Hematopoietic multipotent progenitor cell treated with erythropoietin and hydrocortisone succinate and interleukin-3 and kit ligand, for 6 days (in vitro differentiated cells): Measurements from ENCODE around the gene TIPARP.
A peak's percentile ranks its signal among the peaks of the same experiment; 100 is the strongest.

ENCODE experiments used
- DNase-seq: peaks from one replicate; pipeline ENCODE4 v3.0.0-alpha.2; 2015

TIPARP gene, protein sequence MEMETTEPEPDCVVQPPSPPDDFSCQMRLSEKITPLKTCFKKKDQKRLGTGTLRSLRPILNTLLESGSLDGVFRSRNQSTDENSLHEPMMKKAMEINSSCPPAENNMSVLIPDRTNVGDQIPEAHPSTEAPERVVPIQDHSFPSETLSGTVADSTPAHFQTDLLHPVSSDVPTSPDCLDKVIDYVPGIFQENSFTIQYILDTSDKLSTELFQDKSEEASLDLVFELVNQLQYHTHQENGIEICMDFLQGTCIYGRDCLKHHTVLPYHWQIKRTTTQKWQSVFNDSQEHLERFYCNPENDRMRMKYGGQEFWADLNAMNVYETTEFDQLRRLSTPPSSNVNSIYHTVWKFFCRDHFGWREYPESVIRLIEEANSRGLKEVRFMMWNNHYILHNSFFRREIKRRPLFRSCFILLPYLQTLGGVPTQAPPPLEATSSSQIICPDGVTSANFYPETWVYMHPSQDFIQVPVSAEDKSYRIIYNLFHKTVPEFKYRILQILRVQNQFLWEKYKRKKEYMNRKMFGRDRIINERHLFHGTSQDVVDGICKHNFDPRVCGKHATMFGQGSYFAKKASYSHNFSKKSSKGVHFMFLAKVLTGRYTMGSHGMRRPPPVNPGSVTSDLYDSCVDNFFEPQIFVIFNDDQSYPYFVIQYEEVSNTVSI

GRCh38 chr3:156674046-156674910, at the start of gene TIPARP:
Gene TIPARP (plus strand): TSS chr3:156674590. CDS start chr3:156677698, 3,108 bp downstream.
- peak; percentile 98 for DNase-seq

DNA sequence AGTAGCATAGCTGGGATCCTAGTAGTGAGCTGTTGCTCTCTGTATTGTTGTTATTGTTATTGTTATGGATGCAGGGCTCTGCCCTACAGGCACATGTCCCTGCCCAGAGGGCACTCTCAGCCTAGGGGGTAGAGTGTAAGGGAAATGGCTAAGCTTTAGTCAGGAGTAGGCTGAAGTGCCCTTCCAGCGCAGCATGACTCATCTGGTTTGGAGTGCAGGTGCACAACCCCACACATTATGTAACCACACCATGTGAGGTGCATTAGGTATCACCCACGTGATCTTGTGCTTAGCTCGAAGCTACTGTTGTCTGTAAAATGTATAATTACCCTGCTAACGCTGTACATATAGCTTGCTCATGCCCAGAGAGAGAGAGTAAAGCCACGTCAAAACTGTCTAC, 48.3 kb upstream of the TIPARP start:
- DNase-seq = no peak

- no peak for DNase-seq
These were observed 46.3 kb upstream of the TIPARP start for GRCh38 chr3:156627946-156628569.

- DNase-seq = no peak
These were observed 45.4 kb upstream of the TIPARP start for GRCh38 chr3:156628836-156629618.

DNA sequence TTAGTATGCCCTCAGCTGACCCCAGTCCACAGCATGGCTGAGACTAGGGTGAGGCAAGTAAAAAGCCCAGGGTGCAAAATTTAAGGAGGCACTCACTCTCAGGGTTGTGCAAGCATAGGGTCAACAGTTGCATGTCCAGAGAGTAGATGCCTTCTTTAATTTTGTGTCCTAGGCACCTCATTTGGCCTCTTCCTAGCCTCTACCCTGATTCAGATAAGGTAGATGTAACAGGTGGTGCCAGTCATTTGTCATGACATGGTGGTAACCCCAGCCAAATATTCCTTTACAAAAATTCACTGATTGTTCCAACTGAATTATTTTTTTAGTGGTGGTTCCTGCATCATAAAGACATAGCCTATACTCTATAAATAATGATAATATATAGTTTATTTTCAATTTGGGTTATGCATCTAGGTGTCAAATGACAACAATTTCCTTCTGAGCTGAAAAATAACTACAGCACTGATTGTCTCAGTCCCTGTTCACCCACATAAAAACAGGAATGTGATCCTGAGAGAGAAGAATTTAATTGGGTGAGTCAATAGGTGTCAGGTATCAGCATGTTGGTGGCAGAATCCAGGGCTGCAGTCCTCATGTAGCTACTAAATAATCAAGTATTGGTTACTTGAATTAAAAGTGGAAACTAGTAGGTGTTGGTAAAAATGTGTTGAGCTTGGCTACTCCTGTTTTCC, 44.2 kb upstream of the TIPARP start:
- no peak for DNase-seq

DNA sequence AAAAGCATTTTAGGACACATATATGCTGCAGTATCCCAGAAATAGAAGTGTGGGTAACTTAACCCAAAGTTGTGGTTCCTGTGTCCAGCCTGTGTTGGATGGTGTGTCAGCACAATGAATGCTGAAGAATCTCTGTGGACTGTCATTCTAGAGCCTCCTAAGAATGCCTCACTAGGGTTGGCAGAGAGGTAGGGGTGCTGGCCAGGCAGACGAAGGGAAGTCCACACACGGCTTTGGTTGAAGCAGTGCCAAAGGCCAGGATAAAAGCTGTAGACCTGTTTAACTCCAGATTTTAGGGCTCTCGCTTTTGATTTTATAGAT, 43.7 kb upstream of the TIPARP start:
- DNase-seq = no peak

- no peak for DNase-seq
These were observed 43.1 kb upstream of the TIPARP start for GRCh38 chr3:156631323-156631722.

GRCh38 chr3:156632601-156633000, 41.8 kb upstream of the TIPARP start:
- no peak for DNase-seq

- DNase-seq = no peak
These were observed 41.1 kb upstream of the TIPARP start for GRCh38 chr3:156633335-156633734.

- DNase-seq = no peak
These were observed 39.4 kb upstream of the TIPARP start for GRCh38 chr3:156635034-156635433.

GRCh38 chr3:156635973-156636372, 38.4 kb upstream of the TIPARP start:
- peak; percentile 18 for DNase-seq

GRCh38 chr3:156637480-156638022, 36.8 kb upstream of the TIPARP start:
- DNase-seq = no peak

- no peak for DNase-seq
These were observed 36.1 kb upstream of the TIPARP start for GRCh38 chr3:156638271-156638670.

GRCh38 chr3:156639414-156640023, 34.9 kb upstream of the TIPARP start:
- DNase-seq = no peak

- no peak for DNase-seq
These were observed 32.8 kb upstream of the TIPARP start for GRCh38 chr3:156641618-156641975.

- DNase-seq = peak; percentile 22
These were observed 31.4 kb upstream of the TIPARP start for GRCh38 chr3:156642750-156643728.

DNA sequence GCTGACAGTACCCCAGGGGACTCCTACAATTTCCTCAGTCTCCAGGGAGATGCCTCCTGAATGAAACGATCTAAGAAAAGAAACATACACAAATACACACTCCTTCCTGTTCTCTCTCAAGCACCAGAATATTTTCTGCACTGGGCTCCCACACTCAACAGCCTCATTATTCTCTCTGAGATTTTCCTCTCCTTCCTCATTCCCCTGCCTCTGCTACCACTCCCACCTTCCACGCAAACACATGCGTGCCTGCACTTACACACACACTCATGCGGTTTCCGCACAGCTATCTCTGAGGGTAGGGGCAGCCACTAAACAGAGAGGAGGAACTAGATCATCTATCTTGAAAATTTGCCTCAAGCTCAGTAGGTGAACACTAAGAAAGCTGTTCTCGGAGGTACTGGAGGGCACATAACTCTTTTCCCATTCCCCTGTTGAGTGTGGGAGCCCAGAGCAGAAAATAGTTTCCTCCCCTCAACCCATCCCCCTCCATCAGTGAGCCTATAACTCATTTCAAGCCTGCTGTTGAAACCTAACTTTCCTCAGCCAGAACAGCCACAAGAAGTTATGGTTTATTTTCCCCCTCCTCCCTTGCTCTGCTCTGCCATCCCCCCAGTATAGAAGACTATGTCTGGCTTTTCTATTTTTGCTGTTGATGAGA, 30.5 kb upstream of the TIPARP start:
- DNase-seq = peak; percentile 78

DNA sequence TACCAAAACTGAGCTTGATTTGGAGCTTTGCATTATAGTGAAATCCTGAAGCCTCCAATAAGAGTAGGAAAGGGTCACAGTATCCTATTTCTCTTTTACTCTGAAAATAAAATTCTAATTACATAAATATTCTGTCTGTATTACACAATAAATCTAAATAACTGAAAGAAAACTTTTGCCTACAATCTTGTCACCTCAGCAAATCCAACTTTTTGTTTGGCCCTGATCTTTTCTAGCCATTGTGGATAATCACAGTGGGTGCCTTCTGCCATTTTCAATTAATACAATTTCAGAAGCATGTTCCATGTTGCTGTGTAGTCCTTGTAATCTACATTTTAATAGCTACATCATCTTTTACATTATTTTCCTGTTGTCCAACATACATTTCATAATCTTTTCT, 29.4 kb upstream of the TIPARP start:
- no peak for DNase-seq

GRCh38 chr3:156646958-156647357, 27.4 kb upstream of the TIPARP start:
- no peak for DNase-seq
